Measurements from ENCODE around the gene SLC18A2.

- TF ChIP-seq EZH2 (IDR thresholded peaks at IDR 0.05; ENCODE audit: insufficient read depth, poor library complexity, severe bottlenecking): no peak
- no peak for TF ChIP-seq EZH2phosphoT487 (IDR thresholded peaks at IDR 0.05; ENCODE audit: insufficient read depth, low read depth)
Observed at GRCh38 chr10:117271427-117271826, 30.5 kb downstream of the SLC18A2 start.
